ENCODE measurements around the gene RGS10. TPM values are rescaled to one million over a fixed set of nuclear protein-coding genes. Genes with fewer than 3 reads are reported as not detected.

The RGS10 gene
- total and polyA plus RNA-seq, 2 experiments from 2014 or later, result 16.8 to 26.8 TPM

- ATAC-seq, result no peak
- no peak for DNase-seq (ENCODE audit: low spot score)
- H3K79me2 ChIP-seq (replicated peaks; ENCODE audit: insufficient read depth), result no peaks in the 10 kb centered on the region
These were observed 37.4 kb downstream of the RGS10 start for GRCh38 chr10:119505131-119505551.

More at GRCh38 chr10:119505131-119505551, 37.4 kb downstream of the RGS10 start:
- Histone ChIP-seq H3K4me3 (no peak overlapping the region), H4K20me1 (replicated peaks; ENCODE audit: insufficient read depth) (no peaks in the 10 kb centered on the region), H3K36me3 (ENCODE audit: insufficient read depth) (no peaks in the 10 kb centered on the region), H3K27me3 (ENCODE audit: insufficient read depth) (no peaks in the 10 kb centered on the region), H3K27ac (ENCODE audit: low read depth) (no peak overlapping the region), H3F3A (replicated peaks; ENCODE audit: low read depth) (no peaks in the 10 kb centered on the region), H3K4me2 (no peak overlapping the region), H3K9me2 (ENCODE audit: insufficient read depth) (no peaks in the 10 kb centered on the region), H3K4me1 (ENCODE audit: insufficient read depth) (no peaks in the 10 kb centered on the region), H2AFZ (no peak overlapping the region)
- TF ChIP-seq EZH2phosphoT487 (IDR thresholded peaks at IDR 0.05; ENCODE audit: unreplicated experiment) (no peak), ZNF331 (CRISPR knock-in tag; IDR thresholded peaks at IDR 0.05; ENCODE audit: low read depth) (no peak), ETS1 (IDR thresholded peaks at IDR 0.05) (no peak), EZH2 (IDR thresholded peaks at IDR 0.05; ENCODE audit: low read depth, unreplicated experiment) (no peak), CTCF (conservative IDR thresholded peaks at IDR 0.05; ENCODE audit: low read depth in 2 of 2) (no peak), CREB1 (CRISPR knock-in tag; IDR thresholded peaks at IDR 0.05; ENCODE audit: low read depth) (no peak), ZNF114 (CRISPR knock-in tag; IDR thresholded peaks at IDR 0.05) (no peak), STAT1 (IDR thresholded peaks at IDR 0.05; ENCODE audit: unreplicated experiment) (no peak), POLR2AphosphoS5 (IDR thresholded peaks at IDR 0.05; ENCODE audit: low read depth) (no peak), NANOG (IDR thresholded peaks at IDR 0.05; ENCODE audit: borderline replicate concordance) (no peak), JUNB (IDR thresholded peaks at IDR 0.05; ENCODE audit: unreplicated experiment) (no peak)
- TF ChIP-seq, protein P1, sequence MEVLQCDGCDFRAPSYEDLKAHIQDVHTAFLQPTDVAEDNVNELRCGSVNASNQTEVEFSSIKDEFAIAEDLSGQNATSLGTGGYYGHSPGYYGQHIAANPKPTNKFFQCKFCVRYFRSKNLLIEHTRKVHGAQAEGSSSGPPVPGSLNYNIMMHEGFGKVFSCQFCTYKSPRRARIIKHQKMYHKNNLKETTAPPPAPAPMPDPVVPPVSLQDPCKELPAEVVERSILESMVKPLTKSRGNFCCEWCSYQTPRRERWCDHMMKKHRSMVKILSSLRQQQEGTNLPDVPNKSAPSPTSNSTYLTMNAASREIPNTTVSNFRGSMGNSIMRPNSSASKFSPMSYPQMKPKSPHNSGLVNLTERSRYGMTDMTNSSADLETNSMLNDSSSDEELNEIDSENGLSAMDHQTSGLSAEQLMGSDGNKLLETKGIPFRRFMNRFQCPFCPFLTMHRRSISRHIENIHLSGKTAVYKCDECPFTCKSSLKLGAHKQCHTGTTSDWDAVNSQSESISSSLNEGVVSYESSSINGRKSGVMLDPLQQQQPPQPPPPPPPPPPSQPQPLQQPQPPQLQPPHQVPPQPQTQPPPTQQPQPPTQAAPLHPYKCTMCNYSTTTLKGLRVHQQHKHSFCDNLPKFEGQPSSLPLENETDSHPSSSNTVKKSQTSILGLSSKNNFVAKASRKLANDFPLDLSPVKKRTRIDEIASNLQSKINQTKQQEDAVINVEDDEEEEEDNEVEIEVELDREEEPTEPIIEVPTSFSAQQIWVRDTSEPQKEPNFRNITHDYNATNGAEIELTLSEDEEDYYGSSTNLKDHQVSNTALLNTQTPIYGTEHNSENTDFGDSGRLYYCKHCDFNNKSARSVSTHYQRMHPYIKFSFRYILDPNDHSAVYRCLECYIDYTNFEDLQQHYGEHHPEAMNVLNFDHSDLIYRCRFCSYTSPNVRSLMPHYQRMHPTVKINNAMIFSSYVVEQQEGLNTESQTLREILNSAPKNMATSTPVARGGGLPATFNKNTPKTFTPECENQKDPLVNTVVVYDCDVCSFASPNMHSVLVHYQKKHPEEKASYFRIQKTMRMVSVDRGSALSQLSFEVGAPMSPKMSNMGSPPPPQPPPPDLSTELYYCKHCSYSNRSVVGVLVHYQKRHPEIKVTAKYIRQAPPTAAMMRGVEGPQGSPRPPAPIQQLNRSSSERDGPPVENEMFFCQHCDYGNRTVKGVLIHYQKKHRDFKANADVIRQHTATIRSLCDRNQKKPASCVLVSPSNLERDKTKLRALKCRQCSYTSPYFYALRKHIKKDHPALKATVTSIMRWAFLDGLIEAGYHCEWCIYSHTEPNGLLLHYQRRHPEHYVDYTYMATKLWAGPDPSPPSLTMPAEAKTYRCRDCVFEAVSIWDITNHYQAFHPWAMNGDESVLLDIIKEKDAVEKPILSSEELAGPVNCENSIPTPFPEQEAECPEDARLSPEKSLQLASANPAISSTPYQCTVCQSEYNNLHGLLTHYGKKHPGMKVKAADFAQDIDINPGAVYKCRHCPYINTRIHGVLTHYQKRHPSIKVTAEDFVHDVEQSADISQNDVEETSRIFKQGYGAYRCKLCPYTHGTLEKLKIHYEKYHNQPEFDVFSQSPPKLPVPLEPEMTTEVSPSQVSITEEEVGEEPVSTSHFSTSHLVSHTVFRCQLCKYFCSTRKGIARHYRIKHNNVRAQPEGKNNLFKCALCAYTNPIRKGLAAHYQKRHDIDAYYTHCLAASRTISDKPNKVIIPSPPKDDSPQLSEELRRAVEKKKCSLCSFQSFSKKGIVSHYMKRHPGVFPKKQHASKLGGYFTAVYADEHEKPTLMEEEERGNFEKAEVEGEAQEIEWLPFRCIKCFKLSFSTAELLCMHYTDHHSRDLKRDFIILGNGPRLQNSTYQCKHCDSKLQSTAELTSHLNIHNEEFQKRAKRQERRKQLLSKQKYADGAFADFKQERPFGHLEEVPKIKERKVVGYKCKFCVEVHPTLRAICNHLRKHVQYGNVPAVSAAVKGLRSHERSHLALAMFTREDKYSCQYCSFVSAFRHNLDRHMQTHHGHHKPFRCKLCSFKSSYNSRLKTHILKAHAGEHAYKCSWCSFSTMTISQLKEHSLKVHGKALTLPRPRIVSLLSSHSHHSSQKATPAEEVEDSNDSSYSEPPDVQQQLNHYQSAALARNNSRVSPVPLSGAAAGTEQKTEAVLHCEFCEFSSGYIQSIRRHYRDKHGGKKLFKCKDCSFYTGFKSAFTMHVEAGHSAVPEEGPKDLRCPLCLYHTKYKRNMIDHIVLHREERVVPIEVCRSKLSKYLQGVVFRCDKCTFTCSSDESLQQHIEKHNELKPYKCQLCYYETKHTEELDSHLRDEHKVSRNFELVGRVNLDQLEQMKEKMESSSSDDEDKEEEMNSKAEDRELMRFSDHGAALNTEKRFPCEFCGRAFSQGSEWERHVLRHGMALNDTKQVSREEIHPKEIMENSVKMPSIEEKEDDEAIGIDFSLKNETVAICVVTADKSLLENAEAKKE (CRISPR knock-in tag; IDR thresholded peaks at IDR 0.05), result no peak
- TF ChIP-seq, protein P2, sequence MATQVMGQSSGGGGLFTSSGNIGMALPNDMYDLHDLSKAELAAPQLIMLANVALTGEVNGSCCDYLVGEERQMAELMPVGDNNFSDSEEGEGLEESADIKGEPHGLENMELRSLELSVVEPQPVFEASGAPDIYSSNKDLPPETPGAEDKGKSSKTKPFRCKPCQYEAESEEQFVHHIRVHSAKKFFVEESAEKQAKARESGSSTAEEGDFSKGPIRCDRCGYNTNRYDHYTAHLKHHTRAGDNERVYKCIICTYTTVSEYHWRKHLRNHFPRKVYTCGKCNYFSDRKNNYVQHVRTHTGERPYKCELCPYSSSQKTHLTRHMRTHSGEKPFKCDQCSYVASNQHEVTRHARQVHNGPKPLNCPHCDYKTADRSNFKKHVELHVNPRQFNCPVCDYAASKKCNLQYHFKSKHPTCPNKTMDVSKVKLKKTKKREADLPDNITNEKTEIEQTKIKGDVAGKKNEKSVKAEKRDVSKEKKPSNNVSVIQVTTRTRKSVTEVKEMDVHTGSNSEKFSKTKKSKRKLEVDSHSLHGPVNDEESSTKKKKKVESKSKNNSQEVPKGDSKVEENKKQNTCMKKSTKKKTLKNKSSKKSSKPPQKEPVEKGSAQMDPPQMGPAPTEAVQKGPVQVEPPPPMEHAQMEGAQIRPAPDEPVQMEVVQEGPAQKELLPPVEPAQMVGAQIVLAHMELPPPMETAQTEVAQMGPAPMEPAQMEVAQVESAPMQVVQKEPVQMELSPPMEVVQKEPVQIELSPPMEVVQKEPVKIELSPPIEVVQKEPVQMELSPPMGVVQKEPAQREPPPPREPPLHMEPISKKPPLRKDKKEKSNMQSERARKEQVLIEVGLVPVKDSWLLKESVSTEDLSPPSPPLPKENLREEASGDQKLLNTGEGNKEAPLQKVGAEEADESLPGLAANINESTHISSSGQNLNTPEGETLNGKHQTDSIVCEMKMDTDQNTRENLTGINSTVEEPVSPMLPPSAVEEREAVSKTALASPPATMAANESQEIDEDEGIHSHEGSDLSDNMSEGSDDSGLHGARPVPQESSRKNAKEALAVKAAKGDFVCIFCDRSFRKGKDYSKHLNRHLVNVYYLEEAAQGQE (IDR thresholded peaks at IDR 0.05; ENCODE audit: unreplicated experiment), result no peak
- Mint-ChIP-seq H3K27ac (no peak overlapping the region), H3K27me3 (ENCODE audit: insufficient read depth, low read depth, poor library complexity) (peaks cover 4% of the 10 kb centered on the region), H3K4me3 (no peak overlapping the region), H3K4me1 (peaks cover 5% of the 10 kb centered on the region), H3K9me3 (no peaks in the 10 kb centered on the region), H3K36me3 (ENCODE audit: low read depth) (no peaks in the 10 kb centered on the region)
